ENCODE measurements around the gene SYNCRIP.
A peak's percentile ranks its signal among the peaks of the same experiment; 100 is the strongest.
"Not testable (repeated sequence)": the region's sequence is repeated elsewhere in the genome, so short reads cannot be mapped to it uniquely, and the experiment has no call there.

Gene SYNCRIP

GRCh38 chr6:85593438-85594196 lies 49.1 kb downstream of the SYNCRIP start, which contains the start of gene SNX14:
TSS of gene SNX14 (minus strand) at chr6:85593858. CDS start at chr6:85593718, 140 bp downstream.
- DNase-seq, result peak; percentile 84

DNA sequence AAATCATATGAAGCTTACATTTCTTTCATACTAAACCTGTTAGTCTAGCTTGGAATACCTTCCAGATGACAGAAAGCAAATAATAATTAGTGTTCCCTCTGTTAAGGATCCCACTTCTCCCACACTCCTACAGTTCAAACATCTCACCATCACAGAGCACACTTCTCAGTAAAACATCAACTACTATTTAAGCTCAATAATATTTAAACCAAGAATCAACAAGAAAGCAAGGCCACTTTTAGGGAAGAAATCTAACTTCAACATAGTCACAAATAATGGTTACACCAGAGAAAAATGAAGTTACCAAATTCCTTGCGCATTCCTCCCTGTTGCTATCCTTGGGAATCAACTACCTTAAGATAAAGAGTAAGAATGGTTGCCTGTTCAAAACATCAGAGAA lies 50.7 kb downstream of the SYNCRIP start:
- no peak for DNase-seq

DNA sequence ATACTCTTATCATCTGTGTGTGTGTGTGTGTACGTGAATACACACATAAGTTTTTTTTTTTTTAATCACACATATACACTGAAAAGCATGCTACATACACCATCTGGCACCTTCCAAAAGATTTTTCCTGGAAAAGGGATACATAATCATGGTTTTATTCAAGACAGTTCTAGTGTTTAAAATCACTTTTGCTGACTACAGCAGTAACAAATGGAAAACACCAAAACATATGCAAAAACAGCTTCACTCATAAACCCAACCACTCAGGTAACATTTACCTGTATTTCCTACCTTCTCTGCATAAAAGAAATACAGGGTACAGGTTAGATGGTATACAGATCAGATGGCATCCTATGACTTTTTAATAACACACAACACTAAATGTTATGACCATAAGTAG lies 51.5 kb downstream of the SYNCRIP start:
- no peak for DNase-seq

GRCh38 chr6:85585741-85586140 lies 56.9 kb downstream of the SYNCRIP start:
- DNase-seq, result no peak

GRCh38 chr6:85582832-85583231 lies 59.9 kb downstream of the SYNCRIP start:
- not testable (repeated sequence) for DNase-seq

- no peak for DNase-seq
These were observed 61.1 kb downstream of the SYNCRIP start for GRCh38 chr6:85581572-85581971.

DNA sequence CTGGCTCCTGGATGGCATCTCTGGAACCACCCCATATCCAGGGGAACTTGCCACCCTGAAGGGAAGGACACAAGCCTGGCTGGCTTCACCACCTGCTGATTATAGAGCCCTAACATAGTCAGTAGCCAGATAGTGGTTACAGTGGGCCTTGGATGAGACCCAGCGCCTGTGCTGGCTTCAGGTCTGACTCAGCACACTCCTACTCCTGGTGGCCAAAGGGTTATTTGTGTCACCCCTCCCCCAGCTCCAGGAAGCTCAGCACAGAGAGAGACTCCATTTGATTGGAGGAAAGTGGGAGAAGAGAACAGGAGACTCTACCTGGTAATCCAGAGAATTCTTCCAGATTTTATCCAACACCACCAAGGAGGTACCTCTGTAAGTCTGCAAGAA lies 61.8 kb downstream of the SYNCRIP start:
- DNase-seq, result no peak

- no peak for DNase-seq
These were observed 62.4 kb downstream of the SYNCRIP start for GRCh38 chr6:85580118-85580877.

DNA sequence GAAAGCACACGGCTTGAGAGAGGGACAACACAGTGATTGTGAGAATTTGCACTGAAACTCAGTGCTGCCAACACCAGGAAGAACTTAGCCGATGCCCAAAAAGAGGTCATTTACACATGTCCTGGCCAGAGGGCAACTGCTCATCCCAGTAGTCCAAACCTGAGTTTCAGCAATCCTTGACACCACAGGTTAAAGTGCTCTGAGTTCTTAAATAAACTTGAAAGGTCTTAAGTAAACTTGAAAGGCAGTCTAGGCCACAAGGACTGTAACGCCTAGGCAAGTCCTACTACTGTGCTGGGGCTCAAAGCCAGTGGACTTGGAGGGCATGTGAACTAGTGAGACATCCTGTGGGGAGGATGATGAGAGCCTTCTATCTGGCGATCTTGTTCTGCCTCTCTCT lies 63.1 kb downstream of the SYNCRIP start:
- no peak for DNase-seq

GRCh38 chr6:85576476-85576875 lies 66.2 kb downstream of the SYNCRIP start:
- no peak for DNase-seq

- peak; percentile 60 for DNase-seq
These were observed 67.6 kb downstream of the SYNCRIP start for GRCh38 chr6:85574932-85575598.

DNA sequence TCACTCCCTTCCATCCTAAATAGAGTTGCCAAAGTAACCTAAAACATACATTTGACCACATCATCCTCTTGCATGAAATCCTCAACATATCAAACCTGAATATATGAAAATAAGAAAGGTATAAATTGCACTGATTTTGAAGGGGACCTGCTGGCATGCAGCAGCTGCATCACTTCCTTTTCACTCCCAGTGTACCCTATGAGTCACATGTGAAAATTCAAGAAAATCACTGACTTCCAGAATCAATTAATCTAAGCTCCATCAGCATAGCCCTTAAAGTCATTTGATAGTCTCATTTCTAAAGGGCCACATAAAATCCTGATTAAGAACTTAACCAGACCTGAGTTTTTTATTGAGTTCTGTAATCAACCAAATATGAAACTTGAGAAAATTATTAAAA lies 73.4 kb downstream of the SYNCRIP start:
- DNase-seq, result no peak

GRCh38 chr6:85568411-85568810 lies 74.3 kb downstream of the SYNCRIP start:
- DNase-seq, result no peak

DNA sequence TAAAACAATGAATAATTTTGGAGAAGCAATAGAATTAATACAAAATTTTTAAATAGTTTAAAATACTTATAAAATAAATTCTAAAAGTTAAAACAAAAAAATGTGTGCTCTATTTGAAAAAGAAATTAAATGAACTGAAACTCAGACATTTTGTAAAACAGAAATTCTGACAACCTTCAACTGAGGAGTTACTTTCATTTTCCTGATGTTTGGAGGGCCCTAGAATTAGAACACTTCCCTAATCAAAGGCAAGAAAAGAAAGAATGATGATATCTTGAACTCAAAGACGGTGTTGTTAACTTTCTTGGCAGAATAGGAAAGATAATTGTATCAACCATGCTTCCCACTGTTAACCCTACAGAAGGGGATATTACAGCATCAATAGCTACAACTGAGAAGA lies 77.0 kb downstream of the SYNCRIP start:
- DNase-seq, result no peak

GRCh38 chr6:85564223-85564622 lies 78.5 kb downstream of the SYNCRIP start:
- DNase-seq, result not testable (repeated sequence)

Data from NCI-H526 treated with DMSO at 0.1 percent for 48 hours (cell line).